SU-DHL-6 (cell line): Measurements from ENCODE around the gene PALB2.

Experiments
- CTCF ChIP-seq: fragments of 200-600 bp; sonication (generic); IDR thresholded peaks from one replicate; pipeline ENCODE4 v1.5.1; 2017; ENCODE audit warnings: antibody characterized with exemption, mild to moderate bottlenecking, low read length, moderate library complexity; ENCODE audit not compliant: insufficient read depth, poor library complexity, severe bottlenecking
- EZH2phosphoT487 ChIP-seq: fragments of 200-600 bp; sonication (generic), shearing (Covaris generic); conservative IDR thresholded peaks from 2 replicates; pipeline ENCODE4 v1.6.1; 2018; ENCODE audit warnings: mild to moderate bottlenecking, antibody characterized with exemption, low read length, moderate library complexity, mixed read lengths

- TF ChIP-seq CTCF, result no peak
- TF ChIP-seq EZH2phosphoT487, result no peak
Observed at GRCh38 chr16:23608194-23608593, 32.9 kb downstream of the PALB2 start.
